GM18867 (cell line): ENCODE measurements around the gene SYVN1.

Experiments used
- ATAC-seq: cut with Tn5 transposase; IDR thresholded peaks from one replicate; pipeline ENCODE4 v1.9.1; 2021; ENCODE audit warnings: mild to moderate bottlenecking, moderate library complexity; ENCODE audit not compliant: unreplicated experiment

SYVN1 gene

DNA sequence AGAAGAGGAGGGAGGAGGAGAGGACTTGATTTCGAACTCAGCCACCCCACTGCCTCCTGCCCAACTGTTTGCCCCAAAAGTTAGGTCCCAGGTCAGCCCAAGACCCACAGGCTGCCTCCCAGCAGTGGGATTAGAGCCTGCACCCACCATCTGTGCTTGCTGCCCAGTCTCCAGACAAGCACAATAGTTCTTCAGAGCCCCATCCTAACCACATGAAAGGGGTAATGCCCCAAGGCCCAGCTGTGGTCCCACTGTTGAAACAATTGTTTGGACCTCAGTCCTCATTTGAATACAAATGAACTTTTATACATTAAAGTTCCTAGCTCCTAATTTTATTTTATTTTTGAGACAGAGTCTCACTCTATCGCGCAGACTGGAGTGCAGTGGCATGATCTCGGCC is 43.7 kb downstream of the SYVN1 start:
- no peak for ATAC-seq

- no peak for ATAC-seq
Observed at GRCh38 chr11:65089621-65090020, 44.7 kb downstream of the SYVN1 start.

DNA sequence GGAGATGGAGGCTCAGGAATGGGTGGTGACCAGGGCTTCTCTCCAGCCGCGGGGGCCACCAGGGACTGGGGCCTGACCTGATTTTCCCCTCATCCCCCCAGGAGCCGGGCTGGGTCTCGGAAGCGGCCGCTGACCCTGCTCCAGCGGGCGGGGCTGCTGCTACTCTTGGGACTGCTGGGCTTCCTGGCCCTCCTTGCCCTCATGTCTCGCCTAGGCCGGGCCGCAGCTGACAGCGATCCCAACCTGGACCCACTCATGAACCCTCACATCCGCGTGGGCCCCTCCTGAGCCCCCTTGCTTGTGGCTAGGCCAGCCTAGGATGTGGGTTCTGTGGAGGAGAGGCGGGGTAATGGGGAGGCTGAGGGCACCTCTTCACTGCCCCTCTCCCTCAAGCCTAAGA is 46.5 kb downstream of the SYVN1 start:
- ATAC-seq, result no peak

- ATAC-seq, result no peak
Observed at GRCh38 chr11:65087216-65087615, 47.1 kb downstream of the SYVN1 start.

DNA sequence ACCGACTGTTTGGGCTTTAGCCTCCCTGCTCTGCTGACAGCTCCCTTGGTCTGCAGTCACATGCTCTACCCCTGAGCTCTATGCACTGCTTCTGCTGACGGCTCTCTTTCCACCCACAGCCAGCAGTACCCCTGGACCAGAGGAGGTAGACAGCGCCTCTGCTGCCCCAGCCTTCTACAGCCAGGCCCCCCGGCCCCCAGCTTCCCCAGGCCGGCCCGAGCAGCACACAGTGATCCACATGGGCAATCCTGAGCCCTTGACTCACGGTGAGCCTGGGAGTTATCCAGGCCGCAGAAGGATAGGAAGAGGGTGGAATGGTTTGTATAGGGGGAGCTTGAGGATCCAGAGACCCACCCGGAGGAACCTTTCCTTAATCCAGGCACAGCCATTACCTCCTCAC is 47.5 kb downstream of the SYVN1 start:
- ATAC-seq, result no peak

DNA sequence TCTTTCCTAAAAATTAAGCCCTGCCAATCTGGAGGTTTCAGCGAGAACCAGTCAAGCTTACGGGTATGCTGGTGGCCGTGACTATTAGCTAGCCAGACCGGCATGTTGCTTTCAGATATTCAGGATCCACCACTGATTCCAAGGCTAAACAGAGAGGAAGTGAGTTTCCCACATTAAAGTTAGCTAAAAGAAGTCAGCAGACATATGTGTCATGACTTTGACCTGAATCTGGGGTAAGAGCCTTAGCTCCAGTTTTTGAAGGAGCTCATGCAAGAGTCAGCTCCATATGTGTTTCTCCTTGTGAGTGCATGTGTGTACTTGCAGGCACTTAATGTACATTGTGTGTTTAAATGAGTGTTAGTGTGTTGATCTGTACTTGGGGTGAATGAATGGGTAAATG is 48.9 kb downstream of the SYVN1 start:
- ATAC-seq, result no peak

DNA sequence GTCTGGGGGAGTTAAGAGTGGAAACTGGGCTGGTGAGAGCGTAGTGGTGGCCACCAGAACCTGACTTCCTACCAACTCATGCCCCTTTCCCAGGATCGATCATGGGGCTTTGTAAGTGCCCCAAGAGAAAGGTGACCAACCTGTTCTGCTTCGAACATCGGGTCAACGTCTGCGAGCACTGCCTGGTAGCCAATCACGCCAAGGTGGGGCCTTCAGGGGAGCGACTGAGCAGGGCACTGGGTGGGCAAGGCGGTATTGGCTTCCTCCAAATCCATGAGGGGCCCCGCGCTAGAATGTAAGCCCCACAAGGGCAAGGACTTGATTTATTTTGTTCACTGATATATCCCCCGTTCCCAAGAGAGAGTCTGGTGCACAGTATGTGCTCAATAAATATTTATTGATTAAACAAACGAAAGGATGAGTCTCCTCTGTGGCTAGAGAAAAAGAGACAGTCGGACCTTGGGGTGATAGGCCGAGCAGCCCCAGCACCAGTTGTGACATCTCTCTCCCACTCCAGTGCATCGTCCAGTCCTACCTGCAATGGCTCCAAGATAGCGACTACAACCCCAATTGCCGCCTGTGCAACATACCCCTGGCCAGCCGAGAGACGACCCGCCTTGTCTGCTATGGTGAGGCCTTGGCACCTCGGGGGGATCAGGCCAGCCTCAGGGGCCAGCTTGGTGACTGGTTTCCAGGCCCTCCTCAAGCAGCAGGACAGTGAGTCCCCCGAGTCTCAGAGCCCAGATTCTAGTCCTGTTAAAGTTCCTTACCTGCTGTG is 49.5 kb downstream of the SYVN1 start:
- peak; percentile 4 for ATAC-seq

GRCh38 chr11:65083834-65084597 is 50.3 kb downstream of the SYVN1 start, which contains the start of the genes CDCA5 and ZFPL1:
TSS of gene CDCA5 (minus strand) at chr11:65084040. CDS start at chr11:65083978, 62 bp downstream.
TSS of gene ZFPL1 (plus strand) at chr11:65084222. CDS start at chr11:65084699, 477 bp downstream.
- peak; percentile 80 for ATAC-seq

GRCh38 chr11:65083134-65083833 is 51.0 kb downstream of the SYVN1 start:
- peak; percentile 4 for ATAC-seq

DNA sequence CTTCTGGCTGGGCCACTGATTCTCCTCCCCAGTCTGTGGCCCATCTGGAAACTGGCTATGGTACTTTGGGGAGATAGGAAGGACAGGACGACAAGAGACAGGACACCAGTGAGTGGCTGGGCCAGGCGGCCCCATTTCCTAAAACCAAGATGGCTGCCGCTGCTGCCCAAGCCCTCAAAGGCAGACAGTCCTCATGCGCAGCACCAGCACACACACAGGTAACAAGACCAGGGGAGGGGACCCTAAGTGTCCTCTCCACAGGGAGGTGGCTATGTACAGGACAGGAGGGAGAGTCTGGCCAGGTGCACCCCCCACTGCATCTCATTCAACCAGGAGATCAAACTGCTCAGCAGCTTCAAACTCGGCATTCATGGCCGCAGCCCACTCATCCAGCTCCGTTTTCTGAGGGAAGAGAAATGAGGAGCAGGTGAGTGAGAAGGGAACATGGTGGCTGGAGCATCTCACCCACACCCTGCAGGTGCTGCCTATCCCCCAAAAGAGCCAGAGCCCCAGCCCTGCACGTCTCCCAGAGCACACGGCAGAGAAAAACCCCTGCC is 55.5 kb downstream of the SYVN1 start:
- ATAC-seq, result no peak

- ATAC-seq, result peak; percentile 58
Observed at GRCh38 chr11:65078151-65078550, 56.2 kb downstream of the SYVN1 start.

GRCh38 chr11:65077451-65077850 is 56.9 kb downstream of the SYVN1 start:
- ATAC-seq, result no peak
